Measurements from ENCODE around the gene MAP2K2. TPM values are rescaled to one million over a fixed set of nuclear protein-coding genes. Genes with fewer than 3 reads are reported as not detected.
A peak's percentile ranks its signal among the peaks of the same experiment; 100 is the strongest.

MAP2K2 gene
- total and polyA plus RNA-seq, 4 donors: 63.6 to 181 (median 133) TPM

DNA sequence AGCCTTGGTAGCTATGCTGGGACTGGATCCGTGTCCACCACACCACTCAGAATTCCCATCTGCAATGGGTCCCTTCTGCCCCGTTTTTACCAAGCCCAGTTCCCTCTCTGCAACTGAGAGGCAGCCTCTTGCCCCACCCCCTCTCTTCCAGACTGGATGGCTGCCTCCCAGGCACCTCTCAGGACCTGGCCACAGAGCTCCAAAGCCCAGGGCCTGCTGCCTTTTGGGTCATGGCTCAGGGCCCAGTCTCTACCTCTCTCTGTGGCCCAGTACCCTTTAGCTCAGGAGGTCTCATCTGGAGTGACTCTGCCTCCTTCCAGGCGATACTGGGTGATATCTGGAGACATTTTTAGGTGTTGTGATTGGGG is 46.9 kb downstream of the MAP2K2 start:
- DNase-seq (no peak), ATAC-seq (ENCODE audit: insufficient read depth, low FRiP score) (no peak)
- TF ChIP-seq, protein P1, sequence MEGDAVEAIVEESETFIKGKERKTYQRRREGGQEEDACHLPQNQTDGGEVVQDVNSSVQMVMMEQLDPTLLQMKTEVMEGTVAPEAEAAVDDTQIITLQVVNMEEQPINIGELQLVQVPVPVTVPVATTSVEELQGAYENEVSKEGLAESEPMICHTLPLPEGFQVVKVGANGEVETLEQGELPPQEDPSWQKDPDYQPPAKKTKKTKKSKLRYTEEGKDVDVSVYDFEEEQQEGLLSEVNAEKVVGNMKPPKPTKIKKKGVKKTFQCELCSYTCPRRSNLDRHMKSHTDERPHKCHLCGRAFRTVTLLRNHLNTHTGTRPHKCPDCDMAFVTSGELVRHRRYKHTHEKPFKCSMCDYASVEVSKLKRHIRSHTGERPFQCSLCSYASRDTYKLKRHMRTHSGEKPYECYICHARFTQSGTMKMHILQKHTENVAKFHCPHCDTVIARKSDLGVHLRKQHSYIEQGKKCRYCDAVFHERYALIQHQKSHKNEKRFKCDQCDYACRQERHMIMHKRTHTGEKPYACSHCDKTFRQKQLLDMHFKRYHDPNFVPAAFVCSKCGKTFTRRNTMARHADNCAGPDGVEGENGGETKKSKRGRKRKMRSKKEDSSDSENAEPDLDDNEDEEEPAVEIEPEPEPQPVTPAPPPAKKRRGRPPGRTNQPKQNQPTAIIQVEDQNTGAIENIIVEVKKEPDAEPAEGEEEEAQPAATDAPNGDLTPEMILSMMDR (IDR thresholded peaks at IDR 0.05; ENCODE audit: control extremely low read depth, extremely low read depth): no peak
- Histone ChIP-seq H3K4me1 (ENCODE audit: control insufficient read depth in 5 of 5, insufficient read depth in 5 of 5, low read length in 5 of 5) (peaks cover 0 to 5% (median 0%) of the 10 kb centered on the region in 5 donors), H3K4me3 (no peak overlapping the region), H3K27me3 (ENCODE audit: control insufficient read depth in 3 of 3, insufficient read depth in 3 of 3, low read length in 2 of 3) (no peaks in the 10 kb centered on the region), H3K9me3 (ENCODE audit: control insufficient read depth in 4 of 4, insufficient read depth in 3 of 4, low read length in 3 of 4) (no peaks in the 10 kb centered on the region), H3K27ac (ENCODE audit: low read depth in 1 of 2, low read length in 1 of 2) (peak overlapping the region in 1 of 2 donors; percentile 88), H3K9ac (ENCODE audit: insufficient read depth in 1 of 2, low read length in 2 of 2) (no peak overlapping the region), H3K36me3 (ENCODE audit: control insufficient read depth in 4 of 4, insufficient read depth in 4 of 4, low read length in 4 of 4) (no peaks in the 10 kb centered on the region)
- WGBS, 2 donors: 68 to 69% methylated on average over 3 of the region's 3 CpGs

DNA sequence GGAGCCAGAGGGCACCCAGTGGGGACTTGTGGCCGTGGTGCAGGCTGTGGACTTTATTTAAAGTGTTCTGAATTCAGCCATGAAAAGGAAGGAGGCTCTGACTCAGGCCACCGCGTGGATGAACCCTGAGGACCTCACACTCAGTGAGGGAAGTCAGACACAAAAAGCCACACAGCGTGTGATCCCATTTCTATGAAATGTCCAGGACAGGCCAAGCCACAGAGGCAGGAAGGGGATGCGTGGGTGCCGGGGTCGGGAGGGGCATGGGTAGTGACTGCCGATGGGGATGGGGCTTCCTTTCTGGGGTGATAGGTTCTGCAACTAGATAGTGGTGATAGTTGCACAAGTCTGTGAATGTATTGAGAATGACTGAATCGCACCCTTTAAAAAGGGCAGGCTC is 48.5 kb downstream of the MAP2K2 start:
- peaks cover 0 to 4% (median 0%) of the 10 kb centered on the region in 5 donors for H3K4me1 ChIP-seq (ENCODE audit: control insufficient read depth in 5 of 5, insufficient read depth in 5 of 5, low read length in 5 of 5)
- no peaks in the 10 kb centered on the region for H3K27me3 ChIP-seq (ENCODE audit: control insufficient read depth in 3 of 3, insufficient read depth in 3 of 3, low read length in 2 of 3)
- no peak for DNase-seq
- peak overlapping the region in 1 of 2 donors; percentile 3 for H3K27ac ChIP-seq (ENCODE audit: low read depth in 1 of 2, low read length in 1 of 2)
- peak; percentile 49 for ATAC-seq (ENCODE audit: insufficient read depth, low FRiP score)
- H3K9me3 ChIP-seq (ENCODE audit: control insufficient read depth in 4 of 4, insufficient read depth in 3 of 4, low read length in 3 of 4): no peaks in the 10 kb centered on the region
- 35 to 51% methylated on average over 9 of the region's 9 CpGs for WGBS, 2 donors
- no peaks in the 10 kb centered on the region for H3K36me3 ChIP-seq (ENCODE audit: control insufficient read depth in 4 of 4, insufficient read depth in 4 of 4, low read length in 4 of 4)
- no peak overlapping the region for H3K4me3 ChIP-seq
- no peak overlapping the region for H3K9ac ChIP-seq (ENCODE audit: insufficient read depth in 1 of 2, low read length in 2 of 2)
- TF ChIP-seq, protein P1 (IDR thresholded peaks at IDR 0.05; ENCODE audit: control extremely low read depth, extremely low read depth): no peak

DNA sequence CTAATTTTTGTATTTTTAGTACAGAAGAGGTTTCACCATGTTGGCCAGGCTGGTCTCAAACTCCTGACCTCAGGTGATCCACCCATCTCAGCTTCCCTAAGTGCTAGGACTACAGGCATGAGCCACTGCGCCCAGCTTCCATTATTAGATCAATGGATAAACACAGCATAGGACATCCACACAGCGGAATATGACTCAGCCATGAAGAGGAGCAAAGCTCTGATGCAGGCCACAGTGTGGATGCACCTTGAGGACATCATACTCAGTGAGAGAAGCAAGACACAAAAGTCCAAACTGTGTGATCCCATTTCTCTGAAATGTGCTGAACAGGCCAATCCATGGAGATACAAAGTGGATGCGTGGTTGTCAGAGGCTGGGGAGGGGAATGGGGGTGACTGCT is 52.3 kb downstream of the MAP2K2 start:
- Histone ChIP-seq H3K4me3 (no peak overlapping the region), H3K27ac (ENCODE audit: low read depth in 1 of 2, low read length in 1 of 2) (no peak overlapping the region), H3K4me1 (ENCODE audit: control insufficient read depth in 5 of 5, insufficient read depth in 5 of 5, low read length in 5 of 5) (peaks cover 0 to 6% (median 0%) of the 10 kb centered on the region in 5 donors), H3K9me3 (ENCODE audit: control insufficient read depth in 4 of 4, insufficient read depth in 3 of 4, low read length in 3 of 4) (no peaks in the 10 kb centered on the region), H3K27me3 (ENCODE audit: control insufficient read depth in 3 of 3, insufficient read depth in 3 of 3, low read length in 2 of 3) (peaks cover 0 to 3% (median 0%) of the 10 kb centered on the region in 3 donors), H3K36me3 (ENCODE audit: control insufficient read depth in 4 of 4, insufficient read depth in 4 of 4, low read length in 4 of 4) (no peaks in the 10 kb centered on the region), H3K9ac (ENCODE audit: insufficient read depth in 1 of 2, low read length in 2 of 2) (no peak overlapping the region)
- TF ChIP-seq, protein P1 (IDR thresholded peaks at IDR 0.05; ENCODE audit: control extremely low read depth, extremely low read depth): no peak
- DNase-seq (no peak), ATAC-seq (ENCODE audit: insufficient read depth, low FRiP score) (no peak)
- WGBS, 2 donors: 94 to 98% methylated on average over 3 of the region's 3 CpGs

DNA sequence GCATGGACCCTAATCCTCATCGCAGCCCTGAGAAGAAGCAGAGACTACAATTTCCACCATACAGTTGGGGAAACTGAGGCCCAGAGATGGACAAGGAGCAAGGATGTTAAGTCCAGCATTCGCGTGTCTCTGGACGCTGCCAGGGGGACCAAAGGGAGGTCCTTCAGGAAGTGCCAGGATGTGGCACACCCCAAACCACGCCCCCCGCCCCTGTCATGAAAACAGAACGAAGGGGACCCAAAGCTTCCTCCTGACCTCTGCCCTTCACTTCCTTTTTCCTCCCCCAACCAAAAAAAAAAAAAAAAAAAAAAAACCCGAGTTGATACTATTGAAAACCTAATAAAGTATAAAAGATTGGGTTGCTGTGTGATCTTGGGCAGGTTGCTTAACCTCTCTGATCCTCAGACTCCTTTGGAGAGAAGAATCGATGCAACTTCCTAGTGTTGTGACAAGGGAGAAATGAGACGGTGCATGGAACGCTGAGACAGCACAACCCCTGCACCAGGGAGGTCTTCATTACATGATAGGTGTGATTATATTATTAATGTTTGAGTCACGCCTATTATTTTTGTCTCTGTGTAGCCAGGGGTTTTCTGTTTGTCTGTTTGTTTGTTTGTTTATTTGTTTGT is 54.5 kb downstream of the MAP2K2 start:
- TF ChIP-seq, protein P1 (IDR thresholded peaks at IDR 0.05; ENCODE audit: control extremely low read depth, extremely low read depth): no peak
- Histone ChIP-seq H3K36me3 (ENCODE audit: control insufficient read depth in 4 of 4, insufficient read depth in 4 of 4, low read length in 4 of 4) (no peaks in the 10 kb centered on the region), H3K4me1 (ENCODE audit: control insufficient read depth in 5 of 5, insufficient read depth in 5 of 5, low read length in 5 of 5) (peaks cover 0 to 7% (median 0%) of the 10 kb centered on the region in 5 donors), H3K27ac (ENCODE audit: low read depth in 1 of 2, low read length in 1 of 2) (no peak overlapping the region), H3K9ac (ENCODE audit: insufficient read depth in 1 of 2, low read length in 2 of 2) (no peak overlapping the region), H3K9me3 (ENCODE audit: control insufficient read depth in 4 of 4, insufficient read depth in 3 of 4, low read length in 3 of 4) (no peaks in the 10 kb centered on the region), H3K4me3 (no peak overlapping the region), H3K27me3 (ENCODE audit: control insufficient read depth in 3 of 3, insufficient read depth in 3 of 3, low read length in 2 of 3) (peaks cover 0 to 3% (median 0%) of the 10 kb centered on the region in 3 donors)
- DNase-seq: no peak
- WGBS, 2 donors: 26 to 46% methylated on average over 12 of the region's 12 CpGs
- ATAC-seq (ENCODE audit: insufficient read depth, low FRiP score): no peak
